H1 (cell line): ENCODE data around the gene EPHA5. TPM values are rescaled to one million over a fixed set of nuclear protein-coding genes. Genes with fewer than 3 reads are reported as not detected.

Source experiments
- ZNF274 ChIP-seq: IDR thresholded peaks from 2 replicates; pipeline ENCODE4 v1.7.0; 2012; ENCODE audit warnings: low read length, borderline replicate concordance; ENCODE audit errors: extremely low read depth
- polyA plus RNA-seq, 7 experiments: library from polyadenylated mRNA; depleted of rRNA in 3 of 7; stranded (reverse) in 5 of 7; unstranded in 2 of 7; fragments of >200 nt in 5 of 7; fragments of 200-250 nt in 2 of 7; gene quantifications; 1 replicate in 5 of 7; 2 replicates in 1 of 7; 4 replicates in 1 of 7; pipeline versions ENCODE4 v1.2.1 to v1.2.3, GENCODE V29; 2011 to 2013; ENCODE audit warnings: missing spikeins in 2 of 7, mixed read lengths in 2 of 7
- total RNA-seq: library from RNA; stranded (reverse); fragmentation: NEBNext Ultra II Directional; extraction: Animal tissue kit (Norgen Biotek cat#: 25700); gene quantifications from 2 replicates; pipeline ENCODE4 v1.2.1, GENCODE V29; 2021

Gene EPHA5
- total and polyA plus RNA-seq, 2 of the 8 experiments (the other 6 are each of a cell fraction or from before 2014, with no cell fraction given): 0.03 to 0.11 TPM

GRCh38 chr4:65287071-65287470 is 383.2 kb downstream of the EPHA5 start (continued):
- no peak for TF ChIP-seq ZNF274
- TF ChIP-seq, all 59 proteins: peak for 0
